ENCODE data around the gene ANO2. TPM values are rescaled to one million over a fixed set of nuclear protein-coding genes. Genes with fewer than 3 reads are reported as not detected.

The ANO2 gene
- polyA plus RNA-seq (2011; rRNA removed) (0.09 TPM in 1 of 2 replicates, not detected in the other), polyA minus RNA-seq (2011; rRNA and poly(A)+ RNA removed) (0.05 TPM in 1 of 2 replicates, not detected in the other)

GRCh38 chr12:5945071-5946008, at the start of gene ANO2:
ANO2 (minus strand) TSS chr12:5945259; CDS start chr12:5945217, 42 bp downstream.
- H3K27ac ChIP-seq (ENCODE audit: low read depth, low read length), result no peak within 1 kb of the TSS
- H3K27me3 ChIP-seq (ENCODE audit: control insufficient read depth, insufficient read depth, low read length), result peaks cover 52% of the 10 kb centered on the region
- H3K4me3 ChIP-seq (ENCODE audit: low read depth, low read length), result peak within 1 kb of the TSS; percentile 43
- POLR2A ChIA-PET, result no interaction called here
- CTCF ChIA-PET, result interaction anchor here (1.4 kb wide), 2 partner anchors 21 to 517 kb away, joined by 3 read pairs; no protein-coding TSS in a partner anchor
- H3K9me3 ChIP-seq (ENCODE audit: control insufficient read depth, insufficient read depth, low read length), result peaks cover 4% of the 10 kb centered on the region; the same call in 1 of the 2 replicates
- TF ChIP-seq CTCF (IDR thresholded peaks at IDR 0.05; ENCODE audit: low read depth, low read length), result no peak
- DNase-seq (ENCODE audit: low read depth, low spot score), result no peak

- no peak overlapping the region for H3K4me3 ChIP-seq (ENCODE audit: low read depth, low read length)
- no peaks in the 10 kb centered on the region for H3K9me3 ChIP-seq (ENCODE audit: control insufficient read depth, insufficient read depth, low read length)
- peaks cover 12% of the 10 kb centered on the region for H3K27me3 ChIP-seq (ENCODE audit: control insufficient read depth, insufficient read depth, low read length)
- TF ChIP-seq CTCF (IDR thresholded peaks at IDR 0.05; ENCODE audit: low read depth, low read length), result no peak
- CTCF ChIA-PET, result interaction anchor here (0.6 to 6.5 kb wide), 23 partner anchors 8 to 1471 kb away, joined by 3 to 295 read pairs (median 11); no protein-coding TSS in a partner anchor
- no peak overlapping the region for H3K27ac ChIP-seq (ENCODE audit: low read depth, low read length)
- no peak for DNase-seq (ENCODE audit: low read depth, low spot score)
- POLR2A ChIA-PET, result no interaction called here
Measured at GRCh38 chr12:5989621-5990020, 44.6 kb upstream of the ANO2 start.

DNA sequence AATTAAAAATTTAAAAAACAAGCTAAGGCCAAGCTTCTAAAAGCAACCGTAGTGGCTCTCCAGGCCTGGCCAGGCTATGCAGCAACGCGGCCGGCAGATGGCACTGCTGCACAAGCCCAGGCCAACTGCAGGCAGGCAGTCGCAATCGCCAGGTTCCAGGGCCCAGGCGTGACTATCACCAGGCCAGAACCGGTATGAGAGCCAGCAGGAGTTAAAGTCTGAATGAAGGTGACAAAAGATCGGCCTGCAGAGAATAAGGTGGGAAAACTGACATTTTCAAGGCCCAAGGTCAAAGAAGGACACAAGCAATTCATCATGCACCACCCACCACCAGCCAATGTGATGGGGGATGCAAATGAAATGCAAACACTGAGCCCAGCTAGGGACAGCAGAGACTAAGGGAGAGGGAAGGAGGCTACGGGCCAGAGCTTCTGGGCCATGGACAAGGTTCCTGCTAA, 43.6 kb upstream of the ANO2 start:
- no peaks in the 10 kb centered on the region for H3K9me3 ChIP-seq (ENCODE audit: control insufficient read depth, insufficient read depth, low read length)
- H3K27me3 ChIP-seq (ENCODE audit: control insufficient read depth, insufficient read depth, low read length), result peaks cover 17% of the 10 kb centered on the region
- TF ChIP-seq CTCF (IDR thresholded peaks at IDR 0.05; ENCODE audit: low read depth, low read length), result peak; percentile 99
- DNase-seq (ENCODE audit: low read depth, low spot score), result peak; percentile 43
- CTCF ChIA-PET, result interaction anchor here (0.5 to 6.5 kb wide), 71 partner anchors 9 to 1841 kb away, joined by 3 to 295 read pairs (median 4); no protein-coding TSS in a partner anchor
- POLR2A ChIA-PET, result interaction anchor here (0.9 kb wide), 1 partner anchor 298 kb away, joined by 3 read pairs; no protein-coding TSS in a partner anchor
- no peak overlapping the region for H3K27ac ChIP-seq (ENCODE audit: low read depth, low read length)
- H3K4me3 ChIP-seq (ENCODE audit: low read depth, low read length), result no peak overlapping the region

- no peak for TF ChIP-seq CTCF (IDR thresholded peaks at IDR 0.05; ENCODE audit: low read depth, low read length)
- H3K4me3 ChIP-seq (ENCODE audit: low read depth, low read length), result no peak overlapping the region
- ChIA-PET CTCF (interaction anchor here (0.5 to 6.5 kb wide), 65 partner anchors 10 to 1840 kb away, joined by 3 to 295 read pairs (median 4); no protein-coding TSS in a partner anchor), POLR2A (interaction anchor here (0.9 kb wide), 1 partner anchor 298 kb away, joined by 3 read pairs; no protein-coding TSS in a partner anchor)
- H3K27me3 ChIP-seq (ENCODE audit: control insufficient read depth, insufficient read depth, low read length), result peaks cover 17% of the 10 kb centered on the region
- no peak for DNase-seq (ENCODE audit: low read depth, low spot score)
- H3K9me3 ChIP-seq (ENCODE audit: control insufficient read depth, insufficient read depth, low read length), result no peaks in the 10 kb centered on the region
- H3K27ac ChIP-seq (ENCODE audit: low read depth, low read length), result no peak overlapping the region
Measured at GRCh38 chr12:5988088-5988487, 43.0 kb upstream of the ANO2 start.
